Pons (tissue), 1 donor: ENCODE data around the gene GIMAP8.
A peak's percentile ranks its signal among the peaks of the same experiment; 100 is the strongest.

Experiments
- DNase-seq: peaks from one replicate; pipeline ENCODE4 v3.0.0-alpha.2; 2016; ENCODE audit warnings: low spot score

Gene GIMAP8

DNA sequence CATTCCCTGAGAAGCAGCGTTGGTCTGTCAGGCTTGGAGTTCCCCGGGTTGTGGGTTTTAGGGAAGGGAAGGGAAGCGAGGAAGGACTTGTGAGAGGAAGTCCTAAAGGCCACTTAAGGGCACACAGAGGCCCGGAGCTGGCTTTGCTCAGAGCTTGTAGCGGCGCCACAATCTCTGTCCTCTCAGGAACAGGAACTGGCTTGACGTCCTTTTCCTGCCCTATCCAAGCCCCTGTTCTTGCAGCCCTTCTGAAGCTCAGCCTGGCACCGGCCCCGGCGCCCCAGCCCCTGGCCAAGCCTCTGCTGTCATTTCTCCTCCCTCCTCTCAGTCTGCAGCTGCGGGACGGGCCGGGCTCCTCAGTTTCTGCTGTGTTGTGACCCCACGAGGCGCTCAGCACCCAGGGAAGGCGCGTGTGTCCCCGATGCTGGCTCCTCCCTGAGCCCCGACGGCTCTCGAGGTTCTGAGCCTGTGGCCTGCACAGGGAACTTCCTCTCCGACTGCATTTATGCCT, at the start of gene GIMAP8:
Gene GIMAP8, plus strand, starts transcription at position 140 of the 511 bp plus-strand sequence. CDS start 16,069 bp downstream, outside the sequence.
- peak; percentile 64 for DNase-seq

DNA sequence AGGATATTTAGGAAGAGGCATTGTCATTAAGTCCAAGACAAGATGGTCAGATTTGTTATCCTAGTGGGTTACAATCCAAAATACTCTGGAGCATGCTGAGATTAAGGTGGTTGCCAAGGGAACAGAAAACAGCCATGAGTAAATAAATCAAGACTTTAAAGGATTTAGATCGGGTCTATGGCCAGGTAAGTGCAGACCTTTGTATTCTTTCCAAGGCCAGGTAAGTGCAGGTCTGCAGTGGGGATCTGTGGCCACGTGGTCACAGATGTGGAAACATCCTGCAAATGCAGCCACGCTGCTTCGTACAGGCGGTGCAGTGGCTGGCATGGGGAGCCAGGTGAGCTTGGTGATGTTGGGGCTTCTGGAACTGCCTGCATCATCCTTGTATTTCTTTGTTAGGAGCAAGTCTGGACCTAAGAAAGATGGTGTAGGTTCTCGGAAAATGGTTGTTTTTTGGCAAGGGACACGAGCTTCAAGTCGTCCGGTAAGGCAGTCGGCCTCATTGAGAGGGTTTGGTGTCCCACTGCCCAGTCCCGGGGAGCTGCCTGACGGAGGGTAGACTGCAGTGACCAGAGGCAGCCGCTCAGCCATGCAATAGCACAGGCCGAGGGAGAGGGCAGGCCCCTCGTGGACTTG, 49.5 kb upstream of the GIMAP8 start:
- no peak for DNase-seq

DNA sequence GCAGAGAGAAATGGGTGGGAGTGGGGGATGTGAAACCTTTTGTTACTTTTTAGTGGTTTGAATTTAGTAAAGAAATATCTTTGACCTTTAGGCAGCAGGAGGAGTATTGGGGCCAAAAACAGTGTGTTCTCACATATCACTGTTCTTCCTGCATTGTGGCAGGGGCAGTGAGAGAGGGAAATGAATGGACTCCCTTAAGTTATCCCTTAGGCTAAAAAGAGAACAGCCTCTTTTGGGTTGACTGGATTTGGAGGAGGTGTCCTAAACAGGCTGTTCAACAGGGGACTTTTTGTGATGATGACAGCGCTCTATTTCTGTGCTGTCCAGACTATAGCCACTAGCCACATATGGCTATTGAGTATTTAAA, 49.0 kb upstream of the GIMAP8 start:
- DNase-seq, result no peak

DNA sequence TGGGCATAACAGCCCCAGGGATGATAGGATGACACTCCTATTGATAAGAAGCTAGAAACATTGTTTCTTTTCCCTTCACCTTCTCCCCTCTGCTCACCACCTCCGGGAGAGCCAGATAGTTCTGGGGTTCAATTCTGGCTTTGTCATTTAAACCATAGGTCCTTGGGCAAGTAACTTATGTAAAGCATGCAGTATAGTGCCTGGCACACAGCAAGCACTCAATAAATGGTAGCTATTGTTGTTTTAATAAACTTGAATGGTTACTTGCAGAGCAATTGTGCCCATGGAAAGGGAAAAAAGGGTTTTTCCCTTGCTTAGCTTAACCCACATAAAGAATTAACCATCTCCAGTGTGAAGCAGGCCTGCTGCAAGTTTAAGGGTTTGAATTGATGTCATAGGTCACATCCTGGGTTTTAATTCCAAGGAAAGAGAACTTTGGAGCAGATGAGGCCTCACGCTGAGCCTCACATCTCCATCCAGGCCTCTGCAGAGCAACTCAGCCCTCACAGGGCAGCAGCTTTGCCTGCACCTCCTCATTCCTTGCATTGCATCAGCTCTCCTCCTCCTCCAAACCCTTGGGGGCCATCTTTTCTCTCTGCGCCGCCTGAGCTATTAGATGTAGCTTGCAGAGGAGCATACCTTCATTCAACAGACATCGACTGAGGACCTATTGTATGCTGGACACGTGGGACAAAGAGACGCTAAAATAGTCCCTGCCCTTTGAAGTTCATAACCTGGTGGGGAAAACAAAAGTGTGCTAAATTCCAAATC, 48.4 kb upstream of the GIMAP8 start:
- no peak for DNase-seq

DNA sequence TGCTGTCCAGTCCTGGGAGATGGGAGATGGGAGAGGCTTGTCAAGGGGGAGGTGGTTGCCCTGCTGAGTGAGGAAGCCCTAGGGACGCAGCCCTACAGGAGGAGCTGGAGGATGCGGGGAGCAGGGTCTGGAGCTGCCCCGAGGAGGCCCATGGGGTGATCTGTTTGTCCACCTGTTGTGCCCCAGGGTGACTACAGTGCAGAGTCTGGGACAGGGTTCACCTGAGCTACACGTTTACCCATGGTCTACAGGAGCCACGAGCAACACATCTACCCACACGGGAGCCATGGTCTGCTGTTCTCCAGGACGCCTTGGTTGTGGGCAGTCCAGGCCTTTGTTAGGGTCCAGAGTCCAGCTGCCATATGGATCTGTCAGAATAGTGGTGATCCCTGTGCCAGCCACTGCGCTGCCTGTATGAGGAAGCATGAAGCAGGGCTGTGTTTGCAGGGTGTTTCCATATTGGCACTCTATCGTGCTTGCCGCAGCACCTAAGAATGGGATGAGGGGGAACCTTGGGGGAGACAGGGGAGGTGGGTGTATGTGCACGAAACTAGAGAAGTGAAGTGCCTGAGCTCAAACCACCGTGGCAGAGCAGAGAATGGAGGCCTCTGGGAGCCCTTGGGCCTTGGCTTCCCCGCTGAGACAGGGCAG, 47.6 kb upstream of the GIMAP8 start:
- DNase-seq, result no peak

DNA sequence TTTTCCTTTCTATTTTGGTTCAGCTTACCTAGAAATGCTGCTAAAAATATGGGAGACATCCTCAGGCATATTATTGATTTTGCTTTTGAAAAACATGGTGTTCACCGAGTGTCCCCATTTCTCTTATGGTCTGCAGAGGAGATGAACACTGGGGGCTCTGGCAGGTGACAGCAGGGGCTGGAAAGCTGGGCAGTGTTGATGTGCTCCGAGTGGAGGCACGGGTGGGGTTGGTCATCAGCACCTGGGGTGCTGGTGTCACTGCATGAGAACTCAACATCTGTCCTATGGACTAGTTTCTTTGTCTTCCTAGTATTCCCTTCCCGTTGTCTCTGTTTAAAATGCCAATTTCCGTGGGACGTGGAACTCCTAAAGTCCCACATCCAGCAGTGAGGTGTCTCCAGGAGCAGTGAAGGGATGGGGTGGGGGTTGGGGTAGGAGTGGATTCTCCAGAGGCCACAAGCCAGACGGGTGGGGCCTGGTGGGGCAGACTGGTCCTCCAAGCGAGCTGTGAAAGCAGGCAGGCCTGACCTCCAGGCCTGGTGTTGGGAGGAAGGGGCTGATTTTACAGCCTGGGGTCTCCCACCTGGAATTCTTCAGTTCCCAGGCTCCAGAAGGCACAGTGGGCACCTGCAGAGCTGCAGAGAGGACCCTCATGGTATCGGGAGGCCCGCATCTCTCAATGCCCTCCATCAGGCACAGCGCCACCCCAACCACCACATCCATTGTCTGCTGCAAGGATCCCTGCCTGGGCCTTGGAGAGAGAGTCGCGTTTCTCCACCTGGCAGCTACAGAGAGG, 46.9 kb upstream of the GIMAP8 start:
- DNase-seq, result no peak

DNA sequence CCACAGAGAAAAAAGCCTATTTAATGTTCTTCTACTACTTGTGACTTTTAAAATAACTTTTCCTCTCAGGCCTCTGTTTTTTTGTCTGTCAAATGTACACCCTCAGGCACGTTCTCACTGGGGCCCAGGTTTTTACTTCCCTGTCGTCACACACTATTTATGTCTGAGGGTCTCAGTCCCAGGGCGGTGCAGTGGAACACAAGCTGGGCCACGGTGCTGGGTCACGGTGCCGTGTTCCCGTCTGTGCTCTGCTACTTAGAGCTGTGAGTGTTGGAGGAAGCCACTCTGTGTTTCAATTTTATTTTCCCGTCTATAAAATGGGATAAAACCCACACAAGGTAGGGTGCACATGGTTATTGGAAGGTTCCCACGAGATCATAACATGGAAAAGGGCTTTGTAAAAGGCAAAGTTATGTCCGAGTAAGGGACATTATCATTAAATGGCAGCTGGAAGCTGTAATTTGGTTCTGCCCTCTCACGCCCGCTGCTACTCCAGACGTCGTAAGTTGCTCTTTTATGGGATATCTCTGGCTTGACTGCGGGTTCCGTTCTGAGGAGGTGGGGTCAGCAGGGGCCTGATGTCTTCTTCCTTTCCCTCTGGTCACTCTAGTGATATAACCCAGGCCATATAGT, 46.1 kb upstream of the GIMAP8 start:
- no peak for DNase-seq

DNA sequence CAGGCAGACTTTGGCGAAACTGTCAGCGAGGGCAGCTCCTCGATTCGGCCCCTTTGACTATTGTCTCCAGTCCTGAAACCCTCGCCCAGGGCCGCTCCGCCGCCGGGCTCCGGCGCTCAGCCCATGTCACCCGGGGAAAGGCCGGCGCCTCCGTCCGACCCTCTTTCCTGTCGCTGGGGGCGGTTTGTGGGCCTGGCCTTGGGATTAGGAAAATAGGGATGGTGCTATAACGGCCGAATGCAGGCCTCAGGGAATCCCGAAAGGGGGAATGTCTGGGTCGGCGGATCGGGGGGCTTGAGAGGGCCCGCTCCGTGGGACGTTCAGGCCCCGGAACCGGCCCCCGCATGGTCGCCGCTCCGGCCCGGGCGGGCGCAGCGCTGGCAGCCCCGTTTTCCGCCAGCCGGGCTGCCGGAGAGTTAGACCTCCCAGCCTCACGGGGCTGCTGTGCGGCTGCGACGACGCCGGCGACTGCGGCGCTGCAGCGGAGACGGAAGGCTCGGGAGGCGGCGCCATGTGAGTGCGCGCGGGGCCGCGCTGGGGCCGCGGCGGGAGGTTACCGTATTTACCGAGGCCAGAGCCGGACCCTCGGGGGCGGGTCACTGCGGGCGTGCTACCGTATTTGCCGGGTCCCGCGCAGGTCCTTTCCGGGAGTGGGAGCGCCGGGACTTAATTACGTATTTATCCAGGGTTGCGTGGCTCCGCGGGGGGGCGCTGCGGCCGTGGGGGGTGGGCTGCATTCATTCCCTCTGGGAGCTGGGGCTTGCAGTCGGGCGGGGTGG, 45.4 kb upstream of the GIMAP8 start:
- peak; percentile 81 for DNase-seq

DNA sequence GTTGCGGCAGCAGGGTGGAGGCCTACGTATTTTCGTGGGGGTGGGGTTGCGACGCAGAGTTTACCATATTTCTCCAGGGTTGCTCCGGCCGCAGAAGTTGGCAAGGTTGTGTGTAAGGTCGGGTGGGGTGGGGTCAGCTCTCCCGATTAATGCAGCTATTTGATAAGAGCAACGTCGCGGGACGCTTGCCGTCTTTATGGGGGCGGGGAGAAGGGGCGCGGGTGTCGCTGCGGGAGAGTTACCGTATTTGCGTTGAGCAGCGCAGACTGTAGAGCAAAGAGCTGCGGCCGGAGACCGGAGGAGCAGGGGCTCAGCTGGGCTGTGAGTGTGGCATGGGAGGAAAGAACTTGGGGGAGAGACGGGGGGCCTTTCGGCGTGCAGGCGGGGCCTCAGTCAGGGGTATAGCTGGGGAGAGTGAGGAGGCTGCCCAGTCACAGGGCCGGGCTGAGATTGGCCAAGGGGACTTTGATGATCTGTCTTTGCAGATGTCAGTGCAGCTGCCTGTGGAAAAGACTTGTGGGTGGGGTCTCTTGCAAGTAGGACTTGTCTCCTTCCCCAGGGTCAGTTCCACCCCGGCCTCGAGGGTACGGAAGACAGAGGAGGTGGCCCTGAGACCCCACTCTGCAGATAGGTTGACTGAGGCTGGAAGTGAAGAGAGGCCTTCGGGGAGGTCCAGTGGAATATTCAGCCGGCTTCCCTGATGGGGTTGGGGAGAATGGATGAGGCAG, 44.7 kb upstream of the GIMAP8 start:
- DNase-seq, result no peak

DNA sequence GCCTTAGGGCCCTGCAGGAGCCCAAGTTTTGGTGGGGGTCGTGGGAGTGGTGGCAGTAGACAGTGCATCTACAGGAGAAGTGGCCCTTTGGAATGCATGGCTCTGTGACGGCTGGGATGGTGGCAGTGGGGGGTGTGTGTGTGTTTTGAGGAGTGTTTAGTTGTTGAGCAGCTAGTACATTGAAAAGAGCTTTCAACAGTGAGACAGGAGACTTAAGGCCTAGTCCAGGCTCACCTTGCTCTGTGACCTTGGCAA, 44.2 kb upstream of the GIMAP8 start:
- DNase-seq, result no peak

DNA sequence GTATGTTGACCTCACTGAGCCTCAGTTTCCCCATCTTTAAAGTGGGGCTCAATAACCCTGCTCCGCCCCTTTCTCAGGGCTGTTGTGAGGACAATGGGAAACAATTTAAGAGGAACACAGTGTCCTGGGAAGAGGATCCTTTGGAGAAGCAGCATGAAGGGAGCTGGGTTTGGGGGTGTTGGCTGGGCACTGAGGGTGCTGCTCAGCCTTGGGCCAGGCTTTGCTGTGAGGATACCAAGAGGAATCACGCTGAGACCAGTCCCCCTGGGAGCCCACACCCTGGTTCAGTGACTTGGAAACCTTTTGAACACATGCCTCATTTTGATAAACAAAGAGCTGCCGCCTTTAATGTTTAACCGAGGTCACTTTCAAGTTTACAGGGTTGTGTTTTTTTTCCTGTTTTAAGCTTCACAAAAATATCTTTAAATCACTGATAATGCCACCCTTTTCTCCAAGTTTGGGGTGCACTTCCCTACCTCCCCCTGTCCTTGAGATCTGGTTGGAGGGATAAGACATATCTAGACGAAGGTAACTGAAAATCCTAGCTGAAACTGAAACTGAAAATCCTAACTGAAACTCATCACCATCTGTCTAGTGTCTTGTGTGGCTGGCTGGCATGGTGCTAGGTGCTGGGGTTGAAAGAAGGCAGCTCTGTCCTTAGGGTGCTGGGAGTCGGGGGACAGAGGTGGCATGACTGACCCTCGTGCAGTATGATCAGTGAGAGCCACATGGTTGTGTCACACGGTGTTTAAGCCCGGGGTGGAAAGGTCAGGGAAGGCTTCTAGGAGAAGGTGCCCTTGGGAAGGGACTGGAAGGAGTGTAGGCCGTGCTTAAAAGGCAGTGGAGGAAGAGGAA, 43.6 kb upstream of the GIMAP8 start:
- no peak for DNase-seq

DNA sequence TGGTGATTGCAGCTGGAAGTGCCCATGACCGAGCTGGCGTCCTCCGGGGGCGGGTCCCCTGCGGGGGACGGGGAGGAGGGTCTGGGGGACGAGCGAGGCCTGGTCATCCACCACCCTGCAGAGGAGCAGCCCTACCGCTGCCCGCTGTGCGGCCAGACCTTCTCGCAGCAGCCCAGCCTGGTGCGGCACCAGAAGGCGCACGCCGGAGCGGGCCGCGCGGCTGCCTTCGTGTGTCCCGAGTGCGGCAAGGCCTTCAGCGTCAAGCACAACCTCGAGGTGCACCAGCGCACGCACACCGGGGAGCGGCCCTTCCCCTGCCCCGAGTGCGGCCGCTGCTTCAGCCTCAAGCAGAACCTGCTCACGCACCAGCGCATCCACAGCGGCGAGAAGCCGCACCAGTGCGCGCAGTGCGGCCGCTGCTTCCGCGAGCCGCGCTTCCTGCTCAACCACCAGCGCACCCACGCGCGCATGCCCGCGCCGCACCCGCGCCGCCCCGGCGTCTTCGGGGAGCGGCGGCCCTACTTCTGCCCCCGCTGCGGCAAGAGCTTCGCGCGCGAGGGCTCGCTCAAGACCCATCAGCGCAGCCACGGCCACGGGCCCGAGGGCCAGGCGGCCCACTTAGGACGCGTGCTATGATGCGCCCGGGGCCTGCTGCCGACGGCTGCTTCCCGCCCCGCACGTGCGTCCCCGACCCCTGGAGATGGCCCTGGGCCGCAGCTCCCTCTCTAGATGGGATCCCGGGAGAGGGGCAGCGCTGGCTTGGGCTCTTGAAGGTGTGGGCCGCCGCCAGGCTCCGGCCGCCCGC, 42.6 kb upstream of the GIMAP8 start:
- no peak for DNase-seq

DNA sequence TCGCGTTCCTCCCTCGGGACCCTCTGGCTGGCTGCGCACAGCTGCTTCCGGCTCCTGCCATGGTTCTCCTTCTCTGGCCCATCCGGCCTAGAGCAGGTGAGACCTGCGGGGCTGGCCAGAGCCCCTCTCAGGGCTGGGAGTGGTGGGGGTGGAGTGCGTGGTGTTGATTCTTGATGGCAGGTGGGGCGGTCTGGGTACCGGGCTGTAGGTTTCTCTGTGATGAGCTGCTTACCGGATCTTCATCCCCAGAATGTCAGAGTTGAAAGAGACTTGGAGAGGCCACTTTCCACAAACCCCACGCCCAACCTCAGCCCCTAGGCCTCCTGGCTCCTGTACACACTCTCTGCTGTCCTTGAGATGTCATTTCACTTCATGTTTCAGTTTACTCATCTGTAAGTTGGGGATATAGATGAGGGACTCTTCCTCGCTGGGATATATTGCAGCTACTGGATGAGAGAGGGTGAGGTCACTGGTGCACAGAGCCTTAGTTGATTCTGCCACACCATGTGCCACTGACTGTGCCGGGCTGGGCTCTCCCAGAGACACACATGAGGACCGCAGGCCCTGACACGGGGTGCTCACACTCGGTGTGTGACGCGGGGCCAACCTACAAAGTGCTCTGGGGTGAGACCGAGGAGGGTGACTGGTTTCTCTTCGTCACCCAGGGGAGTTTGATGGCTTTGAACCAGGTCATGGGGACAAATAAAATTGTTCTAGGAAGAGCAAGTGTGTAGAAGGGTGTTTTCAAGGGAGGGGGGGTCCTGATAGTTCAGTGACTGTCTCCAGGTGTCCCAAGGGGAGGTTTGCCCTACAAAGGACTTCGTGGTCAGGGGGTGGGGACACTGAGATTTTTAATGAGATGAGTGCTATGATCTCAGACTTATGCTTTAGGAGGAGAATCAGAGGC, 41.8 kb upstream of the GIMAP8 start:
- DNase-seq, result no peak

DNA sequence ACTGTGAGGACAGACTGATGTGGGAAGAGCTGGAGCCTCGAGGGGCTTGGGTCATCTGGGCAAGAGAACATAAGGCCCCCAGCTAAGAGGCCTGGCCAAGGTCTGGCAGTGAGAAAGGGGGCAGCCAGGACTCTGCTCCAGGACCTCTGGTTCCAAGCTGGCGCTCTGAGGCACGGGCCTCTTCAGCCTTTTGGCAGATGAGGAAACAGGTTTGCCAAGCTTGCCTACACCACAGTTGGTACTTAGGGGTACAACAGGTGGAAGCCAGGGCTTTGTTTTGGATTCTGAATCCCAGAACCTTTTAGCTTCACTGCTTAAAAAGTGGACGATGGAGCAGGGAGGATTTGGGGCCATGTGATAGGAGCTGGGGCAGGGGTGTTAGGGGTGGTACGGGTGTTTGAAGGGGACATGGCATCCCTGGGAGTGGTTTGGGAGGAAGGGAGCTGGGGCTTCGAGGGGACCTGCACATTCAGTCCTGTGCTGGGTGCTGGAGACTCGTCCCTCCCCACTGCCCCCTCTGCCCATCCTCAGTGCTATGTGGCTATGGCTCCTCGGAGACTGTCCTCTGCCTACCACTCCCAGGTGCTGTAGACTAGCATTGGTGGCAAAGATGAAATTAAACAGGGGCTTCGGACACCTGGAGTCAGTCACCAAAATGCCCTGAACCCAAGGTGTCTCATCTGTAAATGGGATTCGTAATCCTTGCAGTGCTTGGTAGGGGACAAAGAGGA, 41.0 kb upstream of the GIMAP8 start:
- no peak for DNase-seq

DNA sequence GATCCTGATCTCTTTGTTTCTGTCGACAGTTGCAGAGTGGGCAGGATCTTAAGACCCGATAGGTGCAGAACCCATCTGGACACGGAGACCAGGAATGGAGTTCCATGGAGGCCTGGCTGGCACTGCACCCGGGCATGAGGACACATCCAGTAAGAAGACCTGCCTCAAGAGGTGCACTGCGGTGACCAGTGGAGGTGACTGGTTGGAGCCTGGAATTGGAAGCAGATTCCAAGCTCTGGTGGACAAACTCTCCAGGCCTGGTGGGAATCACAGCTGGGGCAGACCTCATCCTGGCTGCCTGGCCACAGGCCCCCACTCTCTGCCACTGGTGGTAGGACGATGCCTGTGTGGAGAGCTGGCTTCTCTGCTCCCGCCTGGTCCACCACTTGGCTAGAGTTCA, 40.3 kb upstream of the GIMAP8 start:
- no peak for DNase-seq

DNA sequence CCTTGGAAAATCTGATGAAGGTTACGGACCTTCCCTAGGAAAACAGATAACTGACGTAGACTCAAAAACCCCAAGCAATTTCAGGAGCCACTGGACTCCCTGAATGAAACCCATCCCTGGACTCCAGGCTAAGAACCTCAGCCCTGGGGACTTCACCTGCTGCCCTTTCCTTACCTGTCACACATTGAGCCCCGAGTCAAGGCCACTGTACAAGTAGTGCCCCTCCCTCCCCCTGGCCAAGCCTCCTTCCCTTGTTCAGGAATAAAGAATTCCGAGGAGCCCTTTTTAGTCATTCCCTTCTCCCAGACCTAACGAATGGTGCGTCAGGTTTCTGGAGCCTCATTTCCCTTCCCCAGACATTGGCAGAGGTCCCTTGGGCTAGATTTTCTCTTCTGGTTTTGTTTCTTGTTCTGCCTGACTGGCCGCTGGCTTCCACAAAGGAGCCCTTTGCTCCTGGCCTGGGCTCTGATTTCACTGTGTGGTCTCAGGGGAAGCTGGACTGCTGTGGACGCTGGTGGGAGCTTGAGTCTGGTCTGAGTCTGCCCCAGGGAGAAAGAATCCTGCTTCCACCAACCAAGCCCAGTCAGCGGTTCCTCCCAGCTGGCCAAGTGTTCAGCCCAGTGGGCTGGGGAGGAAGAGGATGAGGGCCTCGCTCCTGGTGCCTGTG, 39.6 kb upstream of the GIMAP8 start:
- DNase-seq, result peak; percentile 54
